ENCODE measurements around the gene YPEL1.

The YPEL1 gene

GRCh38 chr22:21652010-21652546 is 83.5 kb downstream of the YPEL1 start:
- DNase-seq = peak; percentile 88

DNA sequence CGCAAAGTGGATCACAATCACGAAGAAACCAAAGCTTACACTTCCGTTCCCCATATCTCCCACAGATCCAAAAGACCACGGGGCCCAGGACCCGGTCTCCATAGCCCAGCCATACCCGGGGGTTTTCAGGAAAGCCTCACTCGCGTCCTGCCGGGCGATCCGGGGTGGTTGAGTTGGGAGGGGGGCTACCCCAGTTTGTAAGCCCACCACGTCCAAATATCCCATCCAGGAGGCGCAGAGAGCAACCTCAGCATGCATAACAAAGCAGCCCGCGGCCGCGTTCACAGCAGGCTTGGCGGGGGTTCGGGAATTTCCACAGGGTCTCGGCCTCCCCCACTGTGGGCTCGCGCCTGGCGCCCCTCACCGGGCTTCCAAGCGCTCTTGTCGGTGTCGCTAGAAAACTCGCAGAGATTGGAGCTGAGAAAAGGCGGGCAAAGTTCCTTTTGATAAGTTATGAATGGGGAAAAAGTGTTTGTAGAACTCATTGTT is 84.0 kb downstream of the YPEL1 start:
- DNase-seq = no peak

GRCh38 chr22:21650823-21651520 is 84.6 kb downstream of the YPEL1 start:
- no peak for DNase-seq

DNA sequence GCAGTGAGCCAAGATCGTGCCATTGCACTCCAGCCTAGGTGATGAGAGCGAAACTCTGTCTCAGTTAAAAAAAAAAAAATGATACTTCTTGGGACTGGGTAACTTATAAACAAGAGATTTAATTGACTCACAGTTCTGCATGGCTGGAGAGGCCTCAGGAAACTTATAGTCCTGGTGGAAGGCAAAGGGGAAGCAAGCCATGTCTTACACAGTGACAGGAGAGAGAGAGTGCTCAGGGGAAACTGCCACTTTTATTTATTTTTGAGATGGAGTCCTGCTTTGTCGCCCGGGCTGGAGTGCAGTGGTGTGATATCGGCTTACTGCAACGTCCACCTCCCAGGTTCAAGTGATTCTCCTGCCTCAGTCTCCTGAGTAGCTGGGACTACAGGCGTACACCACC is 85.3 kb downstream of the YPEL1 start:
- DNase-seq = no peak
